Measurements from ENCODE around the gene DEF6.
A peak's percentile ranks its signal among the peaks of the same experiment; 100 is the strongest.
"Not testable (repeated sequence)": the region's sequence is repeated elsewhere in the genome, so short reads cannot be mapped to it uniquely, and the experiment has no call there.

The DEF6 gene

GRCh38 chr6:35312076-35312800 is 14.6 kb downstream of the DEF6 start:
- no peak for DNase-seq

GRCh38 chr6:35312807-35313206 is 15.2 kb downstream of the DEF6 start:
- DNase-seq = no peak

- DNase-seq = no peak
Observed at GRCh38 chr6:35317483-35318195, 20.0 kb downstream of the DEF6 start.

DNA sequence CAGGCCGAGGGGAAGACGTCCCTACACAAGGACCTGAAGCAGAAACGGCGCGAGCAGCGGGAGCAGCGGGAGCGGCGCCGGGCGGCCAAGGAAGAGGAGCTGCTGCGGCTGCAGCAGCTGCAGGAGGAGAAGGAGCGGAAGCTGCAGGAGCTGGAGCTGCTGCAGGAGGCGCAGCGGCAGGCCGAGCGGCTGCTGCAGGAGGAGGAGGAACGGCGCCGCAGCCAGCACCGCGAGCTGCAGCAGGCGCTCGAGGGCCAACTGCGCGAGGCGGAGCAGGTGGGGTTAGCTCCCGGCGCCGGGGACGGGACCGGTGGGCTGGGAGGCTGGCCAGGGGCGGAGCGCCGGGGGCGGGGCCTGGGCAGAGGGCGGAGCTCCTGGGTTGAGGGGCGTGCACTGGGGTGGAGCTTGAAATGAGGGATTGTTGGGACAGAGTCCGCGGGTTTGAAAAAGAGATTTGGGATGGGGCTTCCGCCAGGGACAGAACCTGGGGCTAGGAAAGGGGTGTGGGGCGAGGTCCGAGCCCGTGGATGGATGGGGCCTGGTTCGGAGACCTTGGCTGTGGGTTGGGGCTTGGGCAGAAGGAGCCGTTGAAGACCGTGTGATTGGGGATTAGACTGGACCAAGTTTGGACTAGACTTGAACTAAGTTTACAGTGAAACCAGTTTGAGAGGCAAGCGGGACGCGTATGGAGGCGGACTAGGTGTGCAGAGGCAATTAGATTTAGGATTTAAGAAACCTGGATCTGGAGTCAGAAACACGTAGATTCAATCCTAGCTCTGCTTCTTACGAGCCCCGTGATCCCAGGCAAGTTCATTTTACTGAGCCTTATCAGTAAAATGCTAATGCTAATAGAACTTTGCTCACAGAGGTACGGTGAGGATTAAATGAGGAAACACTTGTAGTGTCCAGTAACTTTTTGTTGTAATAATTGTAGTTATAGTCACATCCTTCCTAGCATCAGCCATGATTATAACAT is 20.9 kb downstream of the DEF6 start:
- DNase-seq = no peak

DNA sequence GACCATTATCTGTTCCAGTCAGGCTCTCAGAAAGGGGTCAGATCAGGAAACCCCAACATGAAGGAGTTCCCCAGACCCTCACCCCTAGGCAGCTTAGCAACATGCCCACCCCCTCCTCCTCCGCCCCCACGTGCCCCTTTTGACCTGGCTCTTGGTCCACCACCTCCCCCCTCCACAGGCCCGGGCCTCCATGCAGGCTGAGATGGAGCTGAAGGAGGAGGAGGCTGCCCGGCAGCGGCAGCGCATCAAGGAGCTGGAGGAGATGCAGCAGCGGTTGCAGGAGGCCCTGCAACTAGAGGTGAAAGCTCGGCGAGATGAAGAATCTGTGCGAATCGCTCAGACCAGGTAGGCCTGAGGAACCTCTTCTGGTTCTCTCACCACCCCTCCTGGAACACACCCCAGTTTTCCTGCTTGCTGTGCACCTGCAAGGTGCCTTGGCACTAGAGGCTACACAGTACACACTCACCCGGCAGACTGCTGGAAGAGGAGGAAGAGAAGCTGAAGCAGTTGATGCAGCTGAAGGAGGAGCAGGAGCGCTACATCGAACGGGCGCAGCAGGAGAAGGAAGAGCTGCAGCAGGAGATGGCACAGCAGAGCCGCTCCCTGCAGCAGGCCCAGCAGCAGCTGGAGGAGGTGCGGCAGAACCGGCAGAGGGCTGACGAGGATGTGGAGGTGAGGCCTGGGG is 21.9 kb downstream of the DEF6 start:
- no peak for DNase-seq

DNA sequence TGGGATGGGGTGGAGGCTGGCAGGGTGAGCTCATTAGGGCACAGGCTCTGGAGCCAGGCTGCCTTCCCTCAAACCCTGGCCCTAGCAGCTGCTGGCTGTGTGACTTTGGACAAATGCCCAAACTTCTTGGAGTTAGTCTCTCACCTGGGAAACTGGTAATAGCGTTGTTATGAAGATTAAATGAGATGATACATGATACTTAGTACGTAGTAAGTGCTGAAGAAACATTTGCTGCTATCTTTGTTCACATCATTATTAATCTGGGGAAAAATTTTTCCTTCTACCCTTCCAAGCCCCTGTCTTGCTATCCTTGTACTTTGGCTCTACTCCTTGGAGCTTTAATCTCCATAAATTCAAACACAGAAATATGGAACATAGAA is 22.4 kb downstream of the DEF6 start:
- no peak for DNase-seq

DNA sequence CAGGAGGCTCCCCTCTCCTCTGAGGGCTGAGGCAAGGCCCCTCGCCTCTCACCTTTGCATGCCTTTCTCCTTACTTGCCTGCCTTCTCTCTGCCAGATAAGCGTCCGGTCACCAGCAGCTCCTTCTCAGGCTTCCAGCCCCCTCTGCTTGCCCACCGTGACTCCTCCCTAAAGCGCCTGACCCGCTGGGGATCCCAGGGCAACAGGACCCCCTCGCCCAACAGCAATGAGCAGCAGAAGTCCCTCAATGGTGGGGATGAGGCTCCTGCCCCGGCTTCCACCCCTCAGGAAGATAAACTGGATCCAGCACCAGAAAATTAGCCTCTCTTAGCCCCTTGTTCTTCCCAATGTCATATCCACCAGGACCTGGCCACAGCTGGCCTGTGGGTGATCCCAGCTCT is 23.5 kb downstream of the DEF6 start:
- DNase-seq = no peak

- peak; percentile 82 for DNase-seq
Observed at GRCh38 chr6:35327349-35328027, 29.9 kb downstream of the DEF6 start.

- DNase-seq = no peak
Observed at GRCh38 chr6:35328108-35328723, 30.6 kb downstream of the DEF6 start.

DNA sequence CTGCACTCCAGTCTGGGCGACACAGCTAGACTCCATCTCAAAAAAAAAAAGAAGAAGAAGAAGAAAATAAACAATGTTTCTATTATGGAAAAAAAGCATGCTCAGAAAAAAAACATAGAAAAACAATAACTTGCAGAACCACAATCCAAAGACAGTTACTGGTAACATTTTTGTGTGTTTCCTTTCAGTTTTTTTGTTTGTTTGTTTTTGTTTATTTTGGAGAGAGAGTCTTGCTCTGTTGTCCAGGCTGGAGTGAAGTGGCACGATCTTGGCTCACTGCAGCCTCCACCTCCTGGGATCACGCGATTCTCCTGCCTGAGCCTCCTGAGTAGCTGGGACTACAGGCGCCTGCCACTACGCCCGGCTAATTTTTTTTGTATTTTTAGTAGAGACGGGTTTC is 31.3 kb downstream of the DEF6 start:
- not testable (repeated sequence) for DNase-seq

- DNase-seq = no peak
Observed at GRCh38 chr6:35330541-35331119, 33.0 kb downstream of the DEF6 start.

GRCh38 chr6:35332074-35332887 is 34.7 kb downstream of the DEF6 start:
- DNase-seq = peak; percentile 89

GRCh38 chr6:35341557-35341956 is 43.9 kb downstream of the DEF6 start:
- DNase-seq = no peak

GRCh38 chr6:35342258-35343091 is 44.9 kb downstream of the DEF6 start, which contains the start of gene PPARD:
Gene PPARD (plus strand): TSS chr6:35342558. CDS start chr6:35411088, 68,530 bp downstream.
- DNase-seq = peak; percentile 97

GRCh38 chr6:35343092-35343834 is 45.6 kb downstream of the DEF6 start:
- DNase-seq = no peak

- no peak for DNase-seq
Observed at GRCh38 chr6:35343835-35344550, 46.4 kb downstream of the DEF6 start.

- no peak for DNase-seq
Observed at GRCh38 chr6:35351422-35351821, 53.8 kb downstream of the DEF6 start.

GRCh38 chr6:35352735-35353134 is 55.1 kb downstream of the DEF6 start:
- no peak for DNase-seq
